GM12891 (cell line): ENCODE measurements around the gene UPP2.

ENCODE experiments used
- POLR2A ChIP-seq: IDR thresholded peaks from 2 replicates; pipeline ENCODE4 v1.6.1; 2011; ENCODE audit warnings: low read depth, low read length, control low read depth
- POLR2AphosphoS5 ChIP-seq: IDR thresholded peaks from 2 replicates; pipeline ENCODE4 v1.6.1; 2011; ENCODE audit warnings: low read depth, low read length, control low read depth
- TAF1 ChIP-seq: IDR thresholded peaks from 2 replicates; pipeline ENCODE4 v1.6.1; 2011; ENCODE audit warnings: low read depth, low read length, control low read depth

DNA sequence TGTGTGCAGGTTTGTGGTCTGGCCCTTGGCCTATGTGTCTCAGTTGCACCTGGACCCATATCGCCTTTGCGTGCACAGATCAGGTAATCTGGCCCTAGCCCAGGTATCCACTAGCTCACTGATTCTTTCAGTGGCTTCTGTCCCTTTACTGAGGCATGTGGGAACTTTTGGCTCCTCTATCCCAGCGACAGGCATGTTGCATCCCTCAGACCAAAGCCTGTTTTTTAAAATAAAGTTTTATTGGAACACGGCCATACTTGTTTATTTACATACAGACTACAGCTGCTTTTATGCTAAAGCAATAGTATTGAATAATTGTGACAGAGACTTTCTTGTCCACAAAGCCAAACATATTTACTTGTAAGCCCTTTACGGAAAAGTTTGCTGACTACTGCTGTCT lies 39.9 kb upstream of the UPP2 start:
- no peak for TF ChIP-seq POLR2A
- TF ChIP-seq POLR2AphosphoS5: no peak
- no peak for TF ChIP-seq TAF1
